ENCODE measurements around the gene UCK1.

DNA sequence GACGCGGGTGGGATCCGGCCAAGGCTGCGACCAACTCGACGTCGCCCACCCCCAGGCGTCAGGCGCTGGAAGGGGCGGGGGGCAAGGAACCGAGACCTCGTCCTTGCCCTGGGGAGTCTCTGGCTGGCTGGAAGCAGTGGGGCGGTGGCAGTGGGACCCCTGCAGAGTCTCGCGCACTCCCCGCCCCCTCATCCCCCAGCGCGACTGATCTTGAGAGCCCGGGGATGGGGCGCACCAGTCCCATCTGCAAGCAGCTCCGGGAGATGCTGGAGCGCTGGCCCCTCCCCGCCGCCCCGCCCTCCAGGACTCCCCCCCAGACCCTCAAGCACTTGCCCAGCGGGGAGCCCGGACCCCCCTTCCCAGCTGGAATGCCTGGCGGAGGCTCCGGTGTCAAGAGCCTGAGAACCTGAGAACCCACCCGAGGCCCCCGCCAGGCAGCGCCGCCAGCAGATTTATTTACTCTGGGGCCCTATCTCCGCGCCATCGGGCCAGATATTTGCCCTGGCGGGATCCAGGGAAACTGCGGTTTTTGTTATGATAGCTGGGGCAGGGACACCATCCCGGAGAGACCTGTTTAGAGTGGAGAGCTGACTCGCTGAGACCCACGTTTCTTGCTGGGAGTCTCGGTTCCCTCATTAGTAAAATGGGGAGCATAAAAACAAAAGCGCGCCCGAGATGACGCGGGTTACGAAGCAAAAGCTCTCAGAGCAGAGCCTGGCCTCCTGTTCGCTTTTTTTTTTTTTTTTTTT, 15.4 kb upstream of the UCK1 start:
- TF ChIP-seq EZH2 (IDR thresholded peaks at IDR 0.05; ENCODE audit: insufficient read depth, poor library complexity, severe bottlenecking) (peak; percentile 63), EZH2phosphoT487 (IDR thresholded peaks at IDR 0.05; ENCODE audit: insufficient read depth, low read depth) (no peak)
